Endothelial cell of umbilical vein (primary cell): ENCODE measurements around the gene MN1. TPM values are rescaled to one million over a fixed set of nuclear protein-coding genes. Genes with fewer than 3 reads are reported as not detected.
"Not testable (repeated sequence)": the region's sequence is repeated elsewhere in the genome, so short reads cannot be mapped to it uniquely, and the experiment has no call there.

Source experiments
- BruUV-seq: library from RNA; stranded (reverse); fragments of 400-500 nt; replicated peaks from 2 replicates; lab custom pipeline; 2021; lab: Mats Ljungman, UMichigan
- CTCF ChIA-PET: fragments of 300-600, 350-600 bp; sonication (Branson Sonifier 250); formaldehyde crosslinking; loops from one replicate; lab custom pipeline; 2021; ENCODE audit warnings: antibody characterized with exemption, inconsistent platforms; lab: Charles Lee
- POLR2A ChIA-PET: fragments of 300-600, 350-600 bp; sonication (Branson Sonifier 250); formaldehyde crosslinking; loops from one replicate; lab custom pipeline; 2021; ENCODE audit warnings: antibody characterized with exemption, inconsistent platforms; lab: Charles Lee
- DNase-seq: peaks from one replicate; pipeline ENCODE4 v3.0.0-alpha.2; 2011; ENCODE audit warnings: low read depth, low spot score
- FAIRE-seq: peaks from 2 replicates; lab custom pipeline; 2011; peaks lifted over from hg19 to GRCh38; lab: Jason Lieb, UNC
- H2AFZ ChIP-seq: 2 replicates; pipeline ENCODE4 v1.6.0; 2012; ENCODE audit warnings: low read depth, low read length, control low read depth, inconsistent platforms
- H3K27ac ChIP-seq: 2 replicates; pipeline ENCODE4 v1.5.1; 2011; ENCODE audit warnings: low read depth, mild to moderate bottlenecking, control low read depth, low read length, moderate library complexity; ENCODE audit not compliant: insufficient read depth
- H3K27me3 ChIP-seq, 2 experiments: 2 replicates each; pipeline versions ENCODE4 v1.6.0 to v1.6.1; 2011; ENCODE audit warnings: low read length in 2 of 2, mixed read lengths in 1 of 2; ENCODE audit not compliant: control insufficient read depth in 2 of 2, insufficient read depth in 2 of 2
- H3K36me3 ChIP-seq, 2 experiments: 2 replicates in 1 of 2; 3 replicates in 1 of 2; pipeline ENCODE4 v1.5.1; 2011; ENCODE audit warnings: low read length in 2 of 2, mild to moderate bottlenecking in 1 of 2, moderate library complexity in 1 of 2; ENCODE audit not compliant: control insufficient read depth in 2 of 2, insufficient read depth in 2 of 2; ENCODE audit errors: extremely low read depth in 1 of 2
- H3K4me1 ChIP-seq: 3 replicates; pipeline ENCODE4 v1.5.1; 2011; ENCODE audit warnings: mild to moderate bottlenecking, low read length; ENCODE audit not compliant: control insufficient read depth, insufficient read depth; ENCODE audit errors: extremely low read depth
- H3K4me2 ChIP-seq: 2 replicates; pipeline ENCODE4 v1.6.1; 2011; ENCODE audit warnings: low read length, control low read depth, mixed read lengths; ENCODE audit not compliant: insufficient read depth
- H3K4me3 ChIP-seq, 3 experiments: fragments of 200-600 bp in 1 of 3; sonication (generic), shearing (Covaris generic) in 1 of 3; replicated peaks in 1 of 3; 2 replicates each; pipeline ENCODE4 v1.5.1; 2011 to 2016; ENCODE audit warnings: control low read depth in 3 of 3, low read length in 3 of 3, mild to moderate bottlenecking in 2 of 3, inconsistent platforms in 1 of 3, low read depth in 1 of 3, moderate library complexity in 1 of 3; ENCODE audit not compliant: insufficient read depth in 1 of 3
- H3K79me2 ChIP-seq: 2 replicates; pipeline ENCODE4 v1.6.0; 2012; ENCODE audit warnings: low read length, inconsistent platforms; ENCODE audit not compliant: control insufficient read depth, insufficient read depth
- H3K9ac ChIP-seq: replicated peaks from 2 replicates; pipeline ENCODE3; 2011; ENCODE audit warnings: low read length, control low read depth; ENCODE audit not compliant: insufficient read depth; ENCODE audit errors: extremely low read depth
- H3K9me1 ChIP-seq: replicated peaks from 3 replicates; pipeline ENCODE4 v1.6.0; 2011; ENCODE audit warnings: mild to moderate bottlenecking, low read length; ENCODE audit not compliant: control insufficient read depth, insufficient read depth; ENCODE audit errors: extremely low read depth
- H3K9me3 ChIP-seq: replicated peaks from 2 replicates; pipeline ENCODE4 v1.5.1; 2012; ENCODE audit warnings: low read length, inconsistent platforms; ENCODE audit not compliant: control insufficient read depth, insufficient read depth
- H4K20me1 ChIP-seq: replicated peaks from 2 replicates; pipeline ENCODE3; 2011; ENCODE audit warnings: mild to moderate bottlenecking, low read length; ENCODE audit not compliant: control insufficient read depth, insufficient read depth; ENCODE audit errors: extremely low read depth
- EZH2 ChIP-seq: IDR thresholded peaks from 2 replicates; pipeline ENCODE4 v1.6.1; 2012; ENCODE audit warnings: borderline replicate concordance, low read depth, mild to moderate bottlenecking, moderate library complexity, low read length, inconsistent platforms; ENCODE audit not compliant: severe bottlenecking
- FOS ChIP-seq: IDR thresholded peaks from 2 replicates; pipeline ENCODE4 v1.6.1; 2011; ENCODE audit warnings: mild to moderate bottlenecking, low read length, moderate library complexity, borderline replicate concordance; ENCODE audit not compliant: insufficient read depth
- GATA2 ChIP-seq: IDR thresholded peaks from 2 replicates; pipeline ENCODE4 v1.7.0; 2011; ENCODE audit warnings: low read depth, mild to moderate bottlenecking, moderate library complexity, mixed read lengths, low read length; ENCODE audit not compliant: insufficient read length, insufficient read depth
- JUN ChIP-seq: IDR thresholded peaks from 2 replicates; pipeline ENCODE4 v1.6.1; 2011; ENCODE audit warnings: borderline replicate concordance, low read depth; ENCODE audit not compliant: insufficient read length, insufficient read depth
- MYC ChIP-seq: IDR thresholded peaks from one replicate; pipeline ENCODE4 v1.6.1; 2011; ENCODE audit warnings: mild to moderate bottlenecking, low read depth, low read length
- POLR2A ChIP-seq: IDR thresholded peaks from 2 replicates; pipeline ENCODE4 v1.6.1; 2012; ENCODE audit warnings: low read depth, mild to moderate bottlenecking, control low read depth, low read length
- POLR2AphosphoS5 ChIP-seq: IDR thresholded peaks from 2 replicates; pipeline ENCODE4 v1.6.1; 2012; ENCODE audit warnings: low read depth, mild to moderate bottlenecking, control low read depth, low read length, moderate library complexity; ENCODE audit not compliant: insufficient read depth
- dilution Hi-C: fragments of 300-500 bp; cut with MboI; formaldehyde crosslinking; loops from one replicate; pipeline ENCODE4 v1.15.0; 2019; ENCODE audit warnings: low sequenced_read_pairs; ENCODE audit not compliant: extremely low pct_ligation_motif_present
- intact Hi-C: fragments of 100-400 bp; cut with micrococcal nuclease; formaldehyde crosslinking; loops from one replicate; pipeline ENCODE4 v1.10.0; 2022
- polyA plus RNA-seq, 4 experiments: library from polyadenylated mRNA; depleted of rRNA in 3 of 4; stranded (reverse) in 3 of 4; unstranded in 1 of 4; fragments of >200 nt; gene quantifications; 2 replicates each; pipeline versions ENCODE4 v1.2.1 to v1.2.3, GENCODE V29; 2011 to 2012; ENCODE audit warnings: missing spikeins in 1 of 4
- total RNA-seq: library from RNA; stranded (reverse); gene quantifications from 2 replicates; pipeline ENCODE4 v1.2.3, GENCODE V29; 2021
- TF ChIP-seq, protein P1 (sequence below), 2 donors: IDR thresholded peaks; 1 replicate in 1 of 2; 2 replicates in 1 of 2; pipeline ENCODE4 v1.5.1; 2011; ENCODE audit warnings: low read length in 2 of 2, mild to moderate bottlenecking in 2 of 2, moderate library complexity in 2 of 2, control low read depth in 1 of 2, inconsistent platforms in 1 of 2, low read depth in 1 of 2; ENCODE audit not compliant: insufficient read depth in 1 of 2; ENCODE audit errors: extremely low read depth in 1 of 2

The MN1 gene
- total and polyA plus RNA-seq, 2 donors (not counting 3 experiments of a cell fraction or from before 2014, with no cell fraction given), result 3.8 to 5.2 TPM

DNA sequence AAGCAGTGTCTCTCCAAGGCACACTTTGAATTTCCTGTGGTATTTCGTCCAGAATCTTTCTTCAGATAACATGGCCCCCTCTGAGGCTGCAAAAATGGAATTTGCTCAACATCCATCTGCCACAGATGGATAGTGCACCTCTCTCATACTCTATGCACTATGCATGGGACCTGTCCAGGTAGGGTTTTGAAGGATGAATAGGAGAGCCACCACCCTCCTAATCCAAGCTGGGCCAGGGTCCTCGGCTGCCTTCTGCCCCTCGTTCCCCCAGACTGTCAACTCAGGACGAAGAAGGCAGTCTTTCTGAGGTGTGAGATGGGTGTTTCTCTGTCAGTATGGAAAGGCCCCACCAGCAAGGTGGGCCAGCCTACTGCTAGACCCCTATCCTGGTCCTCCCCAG, 56.4 kb downstream of the MN1 start:
- DNase-seq (no peak), FAIRE-seq (no peak)
- ChIA-PET POLR2A (no interaction called here), CTCF (no interaction called here)
- no peaks in the 10 kb centered on the region for H3K79me2 ChIP-seq
- no peaks in the 10 kb centered on the region for H3K9me3 ChIP-seq
- no peak overlapping the region for H2AFZ ChIP-seq
- dilution Hi-C loops (no loop called here), intact Hi-C loops (no loop called here)
- H3K36me3 ChIP-seq, result no peaks in the 10 kb centered on the region
- peaks cover 0 to 4% of the 10 kb centered on the region in 2 experiments for H3K27me3 ChIP-seq
- no peak overlapping the region for H3K4me2 ChIP-seq
- BruUV-seq, result no TSS peak
- H3K4me1 ChIP-seq, result no peaks in the 10 kb centered on the region
- no peaks in the 10 kb centered on the region for H3K9me1 ChIP-seq
- no peaks in the 10 kb centered on the region for H4K20me1 ChIP-seq
- H3K9ac ChIP-seq, result no peak overlapping the region
- no peak overlapping the region for H3K4me3 ChIP-seq
- no peak overlapping the region for H3K27ac ChIP-seq
- no peak for TF ChIP-seq MYC
- TF ChIP-seq GATA2, result no peak
- TF ChIP-seq, protein P1, sequence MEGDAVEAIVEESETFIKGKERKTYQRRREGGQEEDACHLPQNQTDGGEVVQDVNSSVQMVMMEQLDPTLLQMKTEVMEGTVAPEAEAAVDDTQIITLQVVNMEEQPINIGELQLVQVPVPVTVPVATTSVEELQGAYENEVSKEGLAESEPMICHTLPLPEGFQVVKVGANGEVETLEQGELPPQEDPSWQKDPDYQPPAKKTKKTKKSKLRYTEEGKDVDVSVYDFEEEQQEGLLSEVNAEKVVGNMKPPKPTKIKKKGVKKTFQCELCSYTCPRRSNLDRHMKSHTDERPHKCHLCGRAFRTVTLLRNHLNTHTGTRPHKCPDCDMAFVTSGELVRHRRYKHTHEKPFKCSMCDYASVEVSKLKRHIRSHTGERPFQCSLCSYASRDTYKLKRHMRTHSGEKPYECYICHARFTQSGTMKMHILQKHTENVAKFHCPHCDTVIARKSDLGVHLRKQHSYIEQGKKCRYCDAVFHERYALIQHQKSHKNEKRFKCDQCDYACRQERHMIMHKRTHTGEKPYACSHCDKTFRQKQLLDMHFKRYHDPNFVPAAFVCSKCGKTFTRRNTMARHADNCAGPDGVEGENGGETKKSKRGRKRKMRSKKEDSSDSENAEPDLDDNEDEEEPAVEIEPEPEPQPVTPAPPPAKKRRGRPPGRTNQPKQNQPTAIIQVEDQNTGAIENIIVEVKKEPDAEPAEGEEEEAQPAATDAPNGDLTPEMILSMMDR (IDR thresholded peaks at IDR 0.05; ENCODE audit: extremely low read depth in 1 of 2, insufficient read depth in 1 of 2, low read depth in 1 of 2, low read length in 2 of 2), result no peak
- TF ChIP-seq JUN, result no peak
- no peak for TF ChIP-seq EZH2
- no peak for TF ChIP-seq POLR2AphosphoS5
- no peak for TF ChIP-seq FOS
- no peak for TF ChIP-seq POLR2A

DNA sequence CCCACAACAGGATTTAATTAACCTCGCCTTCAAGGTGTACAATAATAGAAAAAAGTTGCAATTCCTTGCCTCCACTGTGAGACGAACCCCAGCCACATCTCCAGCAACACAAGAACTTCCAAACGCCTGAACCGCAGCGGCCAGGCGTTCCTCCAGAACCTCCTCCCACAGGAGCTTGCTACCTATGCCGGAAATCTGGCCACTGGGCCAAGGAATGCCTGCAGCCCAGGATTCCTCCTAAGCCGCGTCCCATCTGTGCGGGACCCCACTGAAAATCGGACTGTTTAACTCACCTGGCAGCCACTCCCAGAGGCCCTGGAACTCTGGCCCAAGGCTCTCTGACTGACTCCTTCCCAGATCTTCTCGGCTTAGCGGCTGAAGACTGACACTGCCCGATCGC, 57.5 kb downstream of the MN1 start:
- H3K27me3 ChIP-seq, CTCF ChIA-PET, intact Hi-C loops, H3K36me3 ChIP-seq, POLR2A ChIA-PET, H3K27ac ChIP-seq, H4K20me1 ChIP-seq, H2AFZ ChIP-seq, H3K79me2 ChIP-seq, H3K4me3 ChIP-seq, H3K9me1 ChIP-seq, H3K9ac ChIP-seq, H3K9me3 ChIP-seq, H3K4me1 ChIP-seq, dilution Hi-C loops, BruUV-seq, FAIRE-seq, DNase-seq, H3K4me2 ChIP-seq: not testable (repeated sequence)
